ENCODE measurements around the gene NTRK3. TPM values are rescaled to one million over a fixed set of nuclear protein-coding genes. Genes with fewer than 3 reads are reported as not detected.

NTRK3 gene
- total RNA-seq, 3 donors from 2014 or later (not counting 1 experiment from before 2014, with no cell fraction given), result not detected

GRCh38 chr15:88006146-88006545, 250.4 kb downstream of the NTRK3 start:
- Histone ChIP-seq H3K4me1 (ENCODE audit: control insufficient read depth, insufficient read depth, low read length) (no peaks in the 10 kb centered on the region), H3K27me3 (ENCODE audit: control insufficient read depth, insufficient read depth, low read length) (no peaks in the 10 kb centered on the region), H3K36me3 (ENCODE audit: control insufficient read depth, insufficient read depth, low read length) (no peaks in the 10 kb centered on the region), H3K9me3 (ENCODE audit: control insufficient read depth, insufficient read depth, low read length) (no peaks in the 10 kb centered on the region), H3K27ac (ENCODE audit: low read length) (no peak overlapping the region), H3K4me3 (ENCODE audit: low read length) (no peak overlapping the region)
- H3K4me3 Mint-ChIP-seq, result no peak overlapping the region
- intact Hi-C loops (cut with micrococcal nuclease), result no loop called here
- no peak for ATAC-seq
- peaks cover 3 to 5% of the 10 kb centered on the region in 2 donors for H3K9me3 Mint-ChIP-seq
- no peak overlapping the region for H3K27ac Mint-ChIP-seq
- TF ChIP-seq, protein P1, sequence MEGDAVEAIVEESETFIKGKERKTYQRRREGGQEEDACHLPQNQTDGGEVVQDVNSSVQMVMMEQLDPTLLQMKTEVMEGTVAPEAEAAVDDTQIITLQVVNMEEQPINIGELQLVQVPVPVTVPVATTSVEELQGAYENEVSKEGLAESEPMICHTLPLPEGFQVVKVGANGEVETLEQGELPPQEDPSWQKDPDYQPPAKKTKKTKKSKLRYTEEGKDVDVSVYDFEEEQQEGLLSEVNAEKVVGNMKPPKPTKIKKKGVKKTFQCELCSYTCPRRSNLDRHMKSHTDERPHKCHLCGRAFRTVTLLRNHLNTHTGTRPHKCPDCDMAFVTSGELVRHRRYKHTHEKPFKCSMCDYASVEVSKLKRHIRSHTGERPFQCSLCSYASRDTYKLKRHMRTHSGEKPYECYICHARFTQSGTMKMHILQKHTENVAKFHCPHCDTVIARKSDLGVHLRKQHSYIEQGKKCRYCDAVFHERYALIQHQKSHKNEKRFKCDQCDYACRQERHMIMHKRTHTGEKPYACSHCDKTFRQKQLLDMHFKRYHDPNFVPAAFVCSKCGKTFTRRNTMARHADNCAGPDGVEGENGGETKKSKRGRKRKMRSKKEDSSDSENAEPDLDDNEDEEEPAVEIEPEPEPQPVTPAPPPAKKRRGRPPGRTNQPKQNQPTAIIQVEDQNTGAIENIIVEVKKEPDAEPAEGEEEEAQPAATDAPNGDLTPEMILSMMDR (IDR thresholded peaks at IDR 0.05), result no peak
- H3K36me3 Mint-ChIP-seq, result no peaks in the 10 kb centered on the region
- H3K4me1 Mint-ChIP-seq, result no peaks in the 10 kb centered on the region
- 85% methylated on average over 3 of the region's 3 CpGs for WGBS (ENCODE audit: insufficient coverage)
- no peaks in the 10 kb centered on the region for H3K27me3 Mint-ChIP-seq (ENCODE audit: low read depth in 2 of 2)
- no peak for DNase-seq

GRCh38 chr15:88004399-88004798, 252.1 kb downstream of the NTRK3 start:
- no peaks in the 10 kb centered on the region for H3K36me3 ChIP-seq (ENCODE audit: control insufficient read depth, insufficient read depth, low read length)
- H3K27me3 Mint-ChIP-seq (ENCODE audit: low read depth in 2 of 2), result no peaks in the 10 kb centered on the region
- DNase-seq, result no peak
- no peaks in the 10 kb centered on the region for H3K9me3 ChIP-seq (ENCODE audit: control insufficient read depth, insufficient read depth, low read length)
- WGBS (ENCODE audit: insufficient coverage), result 92% methylated on average over 1 of the region's 1 CpG
- ATAC-seq, result no peak
- intact Hi-C loops (cut with micrococcal nuclease), result no loop called here
- no peak overlapping the region for H3K27ac ChIP-seq (ENCODE audit: low read length)
- H3K36me3 Mint-ChIP-seq, result no peaks in the 10 kb centered on the region
- H3K9me3 Mint-ChIP-seq, result peaks cover 2 to 3% of the 10 kb centered on the region in 2 donors
- no peak overlapping the region for H3K27ac Mint-ChIP-seq
- no peak overlapping the region for H3K4me3 Mint-ChIP-seq
- H3K27me3 ChIP-seq (ENCODE audit: control insufficient read depth, insufficient read depth, low read length), result no peaks in the 10 kb centered on the region
- H3K4me1 ChIP-seq (ENCODE audit: control insufficient read depth, insufficient read depth, low read length), result no peaks in the 10 kb centered on the region
- H3K4me1 Mint-ChIP-seq, result no peaks in the 10 kb centered on the region
- no peak overlapping the region for H3K4me3 ChIP-seq (ENCODE audit: low read length)
- TF ChIP-seq, protein P1 (IDR thresholded peaks at IDR 0.05), result no peak

DNA sequence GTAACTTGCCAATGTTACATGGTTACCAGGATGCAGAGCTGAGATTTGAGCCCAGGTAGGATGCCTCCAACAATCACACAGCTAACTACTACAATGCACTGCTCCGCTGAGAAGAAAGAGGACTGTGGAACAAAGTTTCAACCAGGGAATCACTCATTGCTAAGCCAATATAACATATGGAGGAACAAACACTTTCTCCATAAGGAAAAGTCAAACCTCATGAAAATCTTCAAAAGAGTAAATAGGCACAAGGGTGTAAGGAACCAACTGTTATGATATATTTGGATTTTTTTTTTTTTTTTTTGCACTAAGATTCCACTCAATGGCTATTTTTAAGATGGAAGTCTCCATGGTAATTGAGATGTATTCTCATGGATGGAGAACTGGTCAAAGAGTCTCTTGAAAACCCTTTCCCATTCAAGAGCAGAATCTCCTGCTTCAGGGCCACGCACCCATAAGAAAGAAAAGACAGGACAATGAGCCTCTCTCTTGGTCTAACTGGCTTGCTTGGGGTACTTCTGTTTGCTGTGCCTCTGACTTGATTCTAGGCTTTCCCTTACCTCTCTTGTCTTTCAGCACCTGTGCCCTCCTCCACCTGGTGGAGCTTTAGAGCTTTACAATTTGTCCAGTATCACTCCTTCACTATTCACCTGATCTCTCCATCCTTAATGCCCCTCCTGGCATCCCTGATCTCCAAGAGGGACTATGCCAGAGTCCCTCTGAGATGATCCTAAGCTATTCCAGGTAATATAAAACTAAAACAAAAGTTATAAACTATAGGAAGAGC, 252.8 kb downstream of the NTRK3 start:
- H3K9me3 Mint-ChIP-seq, result peaks cover 2 to 3% of the 10 kb centered on the region in 2 donors
- ATAC-seq (no peak), DNase-seq (no peak)
- intact Hi-C loops (cut with micrococcal nuclease), result no loop called here
- TF ChIP-seq, protein P1 (IDR thresholded peaks at IDR 0.05), result no peak
- Histone ChIP-seq H3K27me3 (ENCODE audit: control insufficient read depth, insufficient read depth, low read length) (no peaks in the 10 kb centered on the region), H3K9me3 (ENCODE audit: control insufficient read depth, insufficient read depth, low read length) (no peaks in the 10 kb centered on the region), H3K4me3 (ENCODE audit: low read length) (no peak overlapping the region), H3K36me3 (ENCODE audit: control insufficient read depth, insufficient read depth, low read length) (no peaks in the 10 kb centered on the region), H3K27ac (ENCODE audit: low read length) (no peak overlapping the region), H3K4me1 (ENCODE audit: control insufficient read depth, insufficient read depth, low read length) (no peaks in the 10 kb centered on the region)
- H3K27ac Mint-ChIP-seq, result no peak overlapping the region
- H3K36me3 Mint-ChIP-seq, result no peaks in the 10 kb centered on the region
- WGBS (ENCODE audit: insufficient coverage), result 95% methylated on average over 2 of the region's 2 CpGs
- H3K27me3 Mint-ChIP-seq (ENCODE audit: low read depth in 2 of 2), result no peaks in the 10 kb centered on the region
- H3K4me3 Mint-ChIP-seq, result no peak overlapping the region
- no peaks in the 10 kb centered on the region for H3K4me1 Mint-ChIP-seq

GRCh38 chr15:88002706-88003105, 253.8 kb downstream of the NTRK3 start:
- intact Hi-C loops (cut with micrococcal nuclease), result no loop called here
- TF ChIP-seq, protein P1 (IDR thresholded peaks at IDR 0.05), result no peak
- H3K27me3 Mint-ChIP-seq (ENCODE audit: low read depth in 2 of 2), result no peaks in the 10 kb centered on the region
- no peak overlapping the region for H3K27ac Mint-ChIP-seq
- no peaks in the 10 kb centered on the region for H3K36me3 Mint-ChIP-seq
- WGBS (ENCODE audit: insufficient coverage), result 14% methylated on average over 3 of the region's 4 CpGs
- Histone ChIP-seq H3K4me3 (ENCODE audit: low read length) (no peak overlapping the region), H3K27me3 (ENCODE audit: control insufficient read depth, insufficient read depth, low read length) (no peaks in the 10 kb centered on the region), H3K36me3 (ENCODE audit: control insufficient read depth, insufficient read depth, low read length) (no peaks in the 10 kb centered on the region), H3K27ac (ENCODE audit: low read length) (no peak overlapping the region), H3K9me3 (ENCODE audit: control insufficient read depth, insufficient read depth, low read length) (no peaks in the 10 kb centered on the region), H3K4me1 (ENCODE audit: control insufficient read depth, insufficient read depth, low read length) (no peaks in the 10 kb centered on the region)
- DNase-seq, result no peak
- ATAC-seq, result no peak
- H3K4me1 Mint-ChIP-seq, result no peaks in the 10 kb centered on the region
- no peak overlapping the region for H3K4me3 Mint-ChIP-seq
- peaks cover 2 to 3% of the 10 kb centered on the region in 2 donors for H3K9me3 Mint-ChIP-seq
